ENCODE results near the gene VLDLR.

VLDLR gene

GRCh38 chr9:2622461-2623287 is 1.1 kb downstream of the VLDLR start:
- DNase-seq, result peak; percentile 31

GRCh38 chr9:2623288-2624050 is 1.9 kb downstream of the VLDLR start:
- DNase-seq, result no peak

- no peak for DNase-seq
Measured at GRCh38 chr9:2624051-2624682, 2.6 kb downstream of the VLDLR start.

- DNase-seq, result no peak
Measured at GRCh38 chr9:2625427-2625826, 3.8 kb downstream of the VLDLR start.

- no peak for DNase-seq
Measured at GRCh38 chr9:2628919-2629318, 7.3 kb downstream of the VLDLR start.

GRCh38 chr9:2630158-2630557 is 8.6 kb downstream of the VLDLR start:
- no peak for DNase-seq

- DNase-seq, result no peak
Measured at GRCh38 chr9:2631263-2631662, 9.7 kb downstream of the VLDLR start.

GRCh38 chr9:2634153-2634552 is 12.6 kb downstream of the VLDLR start:
- DNase-seq, result no peak

GRCh38 chr9:2634818-2635217 is 13.2 kb downstream of the VLDLR start:
- no peak for DNase-seq

GRCh38 chr9:2635922-2636321 is 14.3 kb downstream of the VLDLR start:
- no peak for DNase-seq

- DNase-seq, result no peak
Measured at GRCh38 chr9:2637390-2637789, 15.8 kb downstream of the VLDLR start.

- no peak for DNase-seq
Measured at GRCh38 chr9:2638871-2639673, 17.5 kb downstream of the VLDLR start.

- DNase-seq, result no peak
Measured at GRCh38 chr9:2639786-2640185, 18.2 kb downstream of the VLDLR start.

GRCh38 chr9:2640570-2640969 is 19.0 kb downstream of the VLDLR start:
- no peak for DNase-seq

GRCh38 chr9:2641033-2641432 is 19.4 kb downstream of the VLDLR start:
- DNase-seq, result no peak

- no peak for DNase-seq
Measured at GRCh38 chr9:2642068-2642467, 20.5 kb downstream of the VLDLR start.

GRCh38 chr9:2645569-2645968 is 24.0 kb downstream of the VLDLR start:
- DNase-seq, result no peak

- DNase-seq, result no peak
Measured at GRCh38 chr9:2655411-2655901, 33.9 kb downstream of the VLDLR start.

GRCh38 chr9:2657427-2657826 is 35.8 kb downstream of the VLDLR start:
- DNase-seq, result no peak

GRCh38 chr9:2662496-2662895 is 40.9 kb downstream of the VLDLR start:
- no peak for DNase-seq

GRCh38 chr9:2663461-2664173 is 42.0 kb downstream of the VLDLR start:
- no peak for DNase-seq
